ENCODE data around the gene SLC35B2.
"Not testable (repeated sequence)": the region's sequence is repeated elsewhere in the genome, so short reads cannot be mapped to it uniquely, and the experiment has no call there.

SLC35B2 gene

DNA sequence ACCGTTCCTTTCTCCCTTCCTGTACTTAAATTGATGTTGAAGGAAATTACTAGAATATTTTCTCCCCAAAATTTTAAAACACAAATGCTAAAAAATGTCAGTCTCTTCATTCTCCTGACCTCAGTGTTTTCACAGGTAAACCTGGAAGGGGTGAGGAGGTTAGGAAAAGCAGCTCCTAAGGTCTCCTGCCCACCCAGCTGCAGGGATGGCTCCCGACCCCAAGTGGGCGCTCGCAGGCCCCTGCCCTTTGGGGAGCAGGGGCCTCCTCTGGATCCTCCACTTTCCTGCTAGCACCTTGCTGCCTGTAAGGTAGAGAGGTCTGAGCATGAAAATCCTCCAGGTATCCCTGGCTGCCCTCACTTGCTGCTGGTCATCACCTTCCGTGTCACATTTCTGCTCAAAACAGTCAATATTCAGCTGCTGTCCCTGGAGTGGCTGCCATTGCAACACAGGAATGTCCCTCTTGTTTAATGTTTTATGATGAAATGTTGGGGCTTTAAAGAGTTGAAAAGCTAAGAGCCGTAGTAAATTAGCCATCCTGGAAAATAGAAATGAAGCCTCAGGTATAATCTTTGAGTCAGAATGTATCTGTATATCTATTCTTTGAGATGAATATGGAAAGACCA lies 21.3 kb downstream of the SLC35B2 start:
- DNase-seq (ENCODE audit: low spot score): no peak
- no peak for FAIRE-seq

- no peak for DNase-seq (ENCODE audit: low spot score)
- no peak for FAIRE-seq
These were observed 22.1 kb downstream of the SLC35B2 start for GRCh38 chr6:44235269-44235668.

DNA sequence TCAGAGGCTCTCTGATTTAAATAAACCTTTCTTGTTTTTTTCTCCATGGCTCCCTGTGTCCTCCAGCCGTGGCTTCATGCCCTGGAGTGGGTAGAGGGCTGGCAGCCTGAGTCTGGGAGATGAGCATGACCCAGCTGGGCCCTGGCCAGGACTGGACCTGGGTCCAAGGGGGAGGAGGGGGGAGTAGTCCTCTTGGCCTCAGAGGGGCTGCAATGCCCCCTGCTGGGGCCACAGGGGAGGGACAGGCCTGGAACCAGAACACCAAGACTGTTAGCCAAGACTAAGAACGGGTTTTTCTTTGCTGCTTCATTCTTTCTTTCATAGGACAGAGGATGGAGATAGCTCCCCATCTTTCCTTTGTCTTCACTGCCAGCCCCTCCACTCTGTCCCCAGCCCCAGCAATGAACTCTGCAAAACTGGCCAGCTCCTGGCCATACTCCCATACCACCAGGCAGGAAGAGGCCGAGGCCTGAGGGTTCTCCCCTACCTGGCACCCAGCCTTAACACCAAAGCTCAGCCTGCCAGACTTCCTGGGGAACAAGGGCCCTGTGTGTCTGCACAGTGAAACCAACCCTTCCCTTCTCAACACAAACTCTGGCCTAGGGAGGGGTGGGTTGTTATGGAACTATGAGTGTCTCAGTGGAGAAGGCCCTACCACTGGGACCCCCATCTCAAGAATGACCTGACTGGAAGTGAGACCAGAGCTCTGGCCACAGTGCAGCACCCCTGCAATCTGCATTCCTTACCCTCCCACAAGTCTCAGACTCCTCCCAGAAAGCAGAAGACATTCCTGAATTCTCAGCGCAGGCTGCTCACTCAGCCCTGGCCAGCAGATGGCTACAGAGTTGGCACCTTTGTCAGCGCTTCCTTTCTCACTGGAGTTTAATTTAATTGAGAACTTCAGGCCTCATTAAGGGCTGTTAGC lies 23.0 kb downstream of the SLC35B2 start:
- DNase-seq (ENCODE audit: low spot score) (peak; percentile 50), FAIRE-seq (peak; percentile 5)

GRCh38 chr6:44233567-44234100 lies 23.7 kb downstream of the SLC35B2 start:
- FAIRE-seq (no peak), DNase-seq (ENCODE audit: low spot score) (no peak)

- DNase-seq (ENCODE audit: low spot score) (no peak), FAIRE-seq (no peak)
These were observed 24.4 kb downstream of the SLC35B2 start for GRCh38 chr6:44232676-44233566.

DNA sequence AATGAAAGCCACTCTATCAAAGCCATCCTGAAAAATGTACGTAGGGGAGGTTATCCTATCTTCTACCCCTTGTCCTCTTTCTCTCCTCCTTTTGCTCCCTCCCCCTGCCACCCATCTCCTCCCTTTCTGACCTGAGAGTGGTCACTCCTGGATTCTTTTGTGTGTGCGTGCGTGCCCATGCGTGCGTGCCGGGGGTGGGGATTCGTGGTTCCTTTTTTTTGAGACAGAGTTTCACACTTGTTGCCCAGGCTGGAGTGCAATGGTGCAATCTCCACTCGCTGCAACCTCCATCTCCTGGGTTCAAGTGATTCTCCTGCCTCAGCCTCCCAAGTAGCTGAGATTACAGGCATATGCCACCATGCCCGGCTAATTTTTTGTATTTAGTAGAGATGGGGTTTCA lies 25.9 kb downstream of the SLC35B2 start:
- DNase-seq (ENCODE audit: low spot score); FAIRE-seq: not testable (repeated sequence)

- FAIRE-seq: no peak
- DNase-seq (ENCODE audit: low spot score): no peak
These were observed 27.2 kb downstream of the SLC35B2 start for GRCh38 chr6:44230034-44230675.

- DNase-seq (ENCODE audit: low spot score) (no peak), FAIRE-seq (no peak)
These were observed 27.8 kb downstream of the SLC35B2 start for GRCh38 chr6:44229376-44230033.

- FAIRE-seq (no peak), DNase-seq (ENCODE audit: low spot score) (no peak)
These were observed 28.5 kb downstream of the SLC35B2 start for GRCh38 chr6:44228836-44229235.

- DNase-seq (ENCODE audit: low spot score) (no peak), FAIRE-seq (no peak)
These were observed 28.9 kb downstream of the SLC35B2 start for GRCh38 chr6:44228433-44228832.

- FAIRE-seq: no peak
These were observed 29.3 kb downstream of the SLC35B2 start for GRCh38 chr6:44228031-44228430.

GRCh38 chr6:44227148-44227793 lies 30.1 kb downstream of the SLC35B2 start:
- no peak for DNase-seq (ENCODE audit: low spot score)
- FAIRE-seq: no peak

More at GRCh38 chr6:44228031-44228430, 29.3 kb downstream of the SLC35B2 start:
- DNase-seq (ENCODE audit: low spot score): no peak

- FAIRE-seq: no peak
These were observed 30.8 kb downstream of the SLC35B2 start for GRCh38 chr6:44226368-44227147.

DNA sequence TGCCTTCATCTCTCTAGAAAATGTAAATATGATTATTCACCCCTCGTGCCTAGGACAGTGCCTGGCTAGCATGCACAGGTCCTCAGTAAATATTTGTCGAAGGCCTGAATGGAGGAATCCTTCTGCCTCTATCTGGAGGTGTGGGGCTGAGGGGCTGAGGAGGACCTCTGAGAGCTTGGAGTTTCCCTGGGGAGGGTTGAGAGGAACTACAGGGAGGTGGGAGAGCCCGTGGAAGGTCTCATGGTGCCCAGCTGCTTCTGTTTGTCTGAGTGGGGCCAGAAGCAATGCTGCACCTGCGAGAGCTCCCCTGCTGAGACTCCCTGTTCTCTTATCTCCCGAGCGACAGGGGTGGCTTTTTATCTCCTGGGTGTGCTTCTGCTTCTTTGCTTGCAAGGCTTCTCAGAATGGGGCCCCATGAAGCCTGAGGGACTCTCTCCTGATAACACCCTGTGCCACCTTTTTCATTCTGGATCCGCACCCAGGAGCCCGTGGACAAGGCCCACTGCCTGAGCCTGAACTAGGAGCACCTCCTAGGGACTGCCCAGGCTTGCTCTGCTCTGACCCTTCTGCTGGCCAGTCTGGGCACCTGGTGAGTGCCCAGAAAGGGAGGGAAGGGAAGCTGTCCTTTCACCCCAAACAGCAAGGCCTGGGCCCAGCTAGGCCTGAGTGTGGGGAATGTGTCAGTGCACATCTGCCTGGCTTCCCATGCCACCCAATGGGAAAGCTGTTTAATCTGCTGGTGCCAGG lies 31.6 kb downstream of the SLC35B2 start:
- no peak for FAIRE-seq
- no peak for DNase-seq (ENCODE audit: low spot score)

More at GRCh38 chr6:44226368-44227147, 30.8 kb downstream of the SLC35B2 start:
- DNase-seq (ENCODE audit: low spot score): no peak

DNA sequence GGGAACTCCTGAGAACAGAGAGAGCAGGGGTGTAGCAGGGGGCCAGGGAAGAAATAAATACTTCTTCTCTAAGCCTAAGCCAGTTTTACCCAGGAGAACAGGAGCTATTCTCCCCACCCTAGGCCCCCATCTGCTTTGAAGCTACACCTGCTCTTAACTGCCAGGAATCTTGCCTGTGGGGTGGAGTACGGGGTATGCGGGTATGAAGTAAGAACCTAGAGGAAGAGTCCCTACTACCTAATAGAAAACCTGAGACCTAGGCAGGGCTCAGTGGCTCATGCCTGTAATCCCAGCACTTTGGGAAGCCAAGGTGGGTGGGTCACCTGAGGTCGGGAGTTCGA lies 32.4 kb downstream of the SLC35B2 start:
- FAIRE-seq (no peak), DNase-seq (ENCODE audit: low spot score) (no peak)

DNA sequence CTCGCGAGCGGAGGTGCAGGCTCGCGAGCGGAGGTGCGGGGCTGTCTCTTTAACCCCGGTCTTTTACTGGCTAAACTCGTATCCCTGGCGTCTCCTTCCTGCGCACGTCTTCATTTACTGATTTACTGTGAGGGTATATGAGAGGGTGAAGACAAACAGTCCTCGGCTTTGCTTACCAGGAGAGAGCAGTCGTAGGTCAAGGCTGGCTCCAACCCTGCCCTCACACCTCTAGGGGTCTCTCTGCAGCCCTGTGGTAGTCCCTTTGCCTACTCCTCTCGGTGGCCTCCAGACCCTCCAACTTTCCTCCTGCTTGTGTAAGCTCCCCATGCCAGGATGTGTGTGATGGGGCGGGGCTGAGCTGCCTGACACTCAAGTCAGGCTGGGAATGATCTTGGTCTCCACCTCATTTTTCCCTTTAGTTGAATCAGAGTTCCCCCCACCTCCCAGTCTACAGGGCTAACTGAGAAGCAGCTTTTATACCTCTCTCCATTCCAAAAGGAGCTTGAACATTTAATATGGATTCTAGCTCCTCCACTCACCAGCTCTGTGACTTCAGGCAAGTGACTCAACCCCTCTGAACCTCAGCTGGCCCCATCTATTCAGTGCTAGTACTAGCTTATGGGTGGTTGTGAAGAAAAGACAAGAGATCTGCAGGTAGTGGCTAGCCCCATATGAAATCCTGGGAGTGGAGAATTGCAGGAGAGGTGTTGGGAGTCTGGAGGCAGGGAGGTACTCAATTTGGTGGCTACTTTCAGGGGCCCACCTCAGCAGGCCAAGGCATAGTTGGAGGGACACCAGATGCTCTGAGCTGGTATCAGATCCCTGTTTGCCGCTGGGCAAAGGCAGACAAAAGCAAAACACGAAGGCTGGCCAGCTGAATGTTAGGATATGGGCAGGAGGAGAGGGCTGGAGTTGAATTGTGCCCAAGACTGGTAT lies 33.0 kb downstream of the SLC35B2 start:
- FAIRE-seq (no peak), DNase-seq (ENCODE audit: low spot score) (no peak)

DNA sequence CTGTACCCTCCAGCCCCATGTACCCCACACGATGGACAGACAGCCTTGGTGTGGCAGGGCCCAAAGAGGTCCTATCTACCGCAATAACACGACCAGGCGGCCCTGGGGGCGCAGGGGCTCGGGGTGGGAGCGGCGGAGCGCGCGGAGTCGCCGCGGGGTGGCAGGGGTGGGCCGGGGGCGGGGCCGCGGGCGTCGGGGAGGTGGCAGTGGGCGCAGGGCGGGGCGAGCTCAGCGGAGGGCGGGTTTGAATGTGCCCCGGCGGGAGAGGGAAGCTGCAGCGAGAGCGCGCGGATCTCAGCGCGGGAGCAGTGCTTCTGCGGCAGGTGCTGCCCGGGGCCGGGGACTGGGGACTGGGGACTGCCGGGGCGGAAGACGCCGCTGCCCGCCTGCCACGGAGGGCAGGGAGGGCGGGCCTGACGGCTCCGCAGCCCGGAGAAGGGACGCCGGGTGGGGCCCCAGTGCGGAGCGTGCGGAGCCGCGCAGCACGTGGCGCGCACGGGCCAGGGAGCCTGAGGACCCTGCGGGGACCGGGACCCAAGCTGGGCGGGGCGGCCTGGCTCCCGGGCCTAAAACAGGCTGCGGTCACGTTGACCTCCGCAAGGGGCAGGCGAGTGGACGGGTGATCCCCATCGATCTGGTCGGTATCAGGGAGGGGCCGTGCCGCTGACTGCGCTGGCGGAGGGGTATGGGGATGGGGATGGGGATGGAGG lies 33.9 kb downstream of the SLC35B2 start, which contains the start of gene SLC29A1:
SLC29A1 (plus strand) TSS at position 277 of the 710 bp plus-strand sequence. CDS start 3,719 bp downstream, outside the sequence.
- peak; percentile 26 for DNase-seq (ENCODE audit: low spot score)
- no peak for FAIRE-seq
